OCI-LY3 (cell line): ENCODE data around the gene MBD3L2.

Experiments
- CTCF ChIP-seq: fragments of 200-600, 300-600 bp; sonication (generic); IDR thresholded peaks from 2 replicates; pipeline ENCODE4 v1.5.1; 2014; ENCODE audit warnings: antibody characterized with exemption, low read length, low read depth
- EZH2phosphoT487 ChIP-seq: fragments of 200-600 bp; shearing (Covaris generic); IDR thresholded peaks from 2 replicates; pipeline ENCODE4 v1.6.1; 2018; ENCODE audit warnings: antibody characterized with exemption, mixed run types, low read depth

- TF ChIP-seq CTCF (no peak), EZH2phosphoT487 (no peak)
Observed at GRCh38 chr19:7000816-7001215, 48.3 kb upstream of the MBD3L2 start.
